Lower leg skin (tissue), 4 donors: ENCODE measurements around the gene CADPS2. TPM values are rescaled to one million over a fixed set of nuclear protein-coding genes. Genes with fewer than 3 reads are reported as not detected.

ENCODE experiments used
- DNase-seq, 2 donors: peaks; one replicate each; pipeline ENCODE4 v3.0.0-alpha.2; 2019; ENCODE audit warnings: low spot score in 2 of 2
- H3K4me3 ChIP-seq: fragments of 200-600 bp; sonication (generic); 2 replicates; pipeline ENCODE4 v1.5.1; 2017; ENCODE audit warnings: mild to moderate bottlenecking, low read depth; ENCODE audit not compliant: poor library complexity, severe bottlenecking
- POLR2A ChIP-seq, 2 donors: fragments of 450-650 bp; IDR thresholded peaks; one replicate each; pipeline ENCODE4 v1.6.1; 2016 to 2017; ENCODE audit warnings: antibody characterized with exemption in 2 of 2, mild to moderate bottlenecking in 1 of 2, moderate library complexity in 1 of 2
- WGBS, 2 donors: methylation state at CpG; one replicate each; pipeline ENCODE4 v1.1.5; 2018; 5-methylcytosine and 5-hydroxymethylcytosine counted together
- intact Hi-C: fragments of 100-400 bp; cut with DNase I; formaldehyde crosslinking; loops from one replicate; pipeline ENCODE4 v1.15.0; 2023; ENCODE audit warnings: low total_unique reads
- total RNA-seq, 4 donors: library from RNA; depleted of rRNA; stranded (reverse); fragments of >200 nt; gene quantifications; one replicate each; pipeline ENCODE4 v1.1.0, GENCODE V29; 2016
- TF ChIP-seq, protein P1 (sequence below), 3 donors: fragments of 450-650 bp; IDR thresholded peaks; one replicate each; pipeline ENCODE4 v1.5.1; 2016; ENCODE audit warnings: antibody characterized with exemption in 3 of 3, mild to moderate bottlenecking in 3 of 3, moderate library complexity in 2 of 3

Gene CADPS2
- total RNA-seq, 4 donors from 2014 or later: 4.1 to 11.6 (median 6.5) TPM

DNA sequence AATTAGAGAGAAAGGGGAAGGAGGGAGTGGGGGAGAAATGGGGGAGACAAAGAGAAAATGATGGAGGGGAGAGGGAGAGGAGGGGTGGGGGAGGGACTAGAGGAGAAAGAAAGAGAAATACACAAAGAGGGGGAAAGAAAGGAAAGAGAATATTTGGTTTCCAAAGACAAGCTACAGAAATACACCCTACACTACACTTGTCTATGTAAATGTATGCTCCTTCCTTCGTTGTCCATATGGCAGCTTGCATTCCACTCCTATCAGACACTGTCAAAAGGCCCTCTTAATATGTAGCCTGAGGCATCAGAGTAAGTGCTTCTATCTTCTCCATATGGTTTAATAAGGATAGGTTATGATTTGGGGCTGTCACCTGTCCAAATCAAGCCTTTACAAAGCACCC is 488.9 kb downstream of the CADPS2 start:
- DNase-seq: no peak
- no peak overlapping the region for H3K4me3 ChIP-seq
- 50 to 66% methylated on average over 1 of the region's 1 CpG for WGBS, 2 donors
- TF ChIP-seq, protein P1, sequence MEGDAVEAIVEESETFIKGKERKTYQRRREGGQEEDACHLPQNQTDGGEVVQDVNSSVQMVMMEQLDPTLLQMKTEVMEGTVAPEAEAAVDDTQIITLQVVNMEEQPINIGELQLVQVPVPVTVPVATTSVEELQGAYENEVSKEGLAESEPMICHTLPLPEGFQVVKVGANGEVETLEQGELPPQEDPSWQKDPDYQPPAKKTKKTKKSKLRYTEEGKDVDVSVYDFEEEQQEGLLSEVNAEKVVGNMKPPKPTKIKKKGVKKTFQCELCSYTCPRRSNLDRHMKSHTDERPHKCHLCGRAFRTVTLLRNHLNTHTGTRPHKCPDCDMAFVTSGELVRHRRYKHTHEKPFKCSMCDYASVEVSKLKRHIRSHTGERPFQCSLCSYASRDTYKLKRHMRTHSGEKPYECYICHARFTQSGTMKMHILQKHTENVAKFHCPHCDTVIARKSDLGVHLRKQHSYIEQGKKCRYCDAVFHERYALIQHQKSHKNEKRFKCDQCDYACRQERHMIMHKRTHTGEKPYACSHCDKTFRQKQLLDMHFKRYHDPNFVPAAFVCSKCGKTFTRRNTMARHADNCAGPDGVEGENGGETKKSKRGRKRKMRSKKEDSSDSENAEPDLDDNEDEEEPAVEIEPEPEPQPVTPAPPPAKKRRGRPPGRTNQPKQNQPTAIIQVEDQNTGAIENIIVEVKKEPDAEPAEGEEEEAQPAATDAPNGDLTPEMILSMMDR (IDR thresholded peaks at IDR 0.05): no peak
- intact Hi-C loops: no loop called here

DNA sequence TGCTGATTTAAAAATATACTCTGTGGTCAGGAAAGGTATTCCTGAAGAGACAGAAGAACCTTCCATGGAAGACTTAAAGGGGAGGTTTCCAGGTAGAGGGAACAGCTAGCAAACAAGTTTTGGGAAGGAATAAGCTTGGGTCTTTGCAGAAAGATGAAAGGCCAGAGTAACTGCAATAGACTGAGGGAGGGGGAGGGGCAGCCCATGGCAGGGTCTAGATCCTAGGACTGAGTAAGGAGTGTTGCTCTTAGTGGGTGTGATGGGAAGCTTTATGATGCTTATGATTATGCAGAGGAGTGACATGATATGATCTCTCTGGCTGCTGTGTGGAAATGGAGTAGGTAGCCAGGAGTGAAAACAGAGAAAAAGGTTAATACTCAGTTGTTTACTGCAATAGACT is 491.7 kb downstream of the CADPS2 start:
- H3K4me3 ChIP-seq: no peak overlapping the region
- intact Hi-C loops: no loop called here
- DNase-seq: no peak
- TF ChIP-seq POLR2A (IDR thresholded peaks at IDR 0.05): no peak
- TF ChIP-seq, protein P1 (IDR thresholded peaks at IDR 0.05): no peak

DNA sequence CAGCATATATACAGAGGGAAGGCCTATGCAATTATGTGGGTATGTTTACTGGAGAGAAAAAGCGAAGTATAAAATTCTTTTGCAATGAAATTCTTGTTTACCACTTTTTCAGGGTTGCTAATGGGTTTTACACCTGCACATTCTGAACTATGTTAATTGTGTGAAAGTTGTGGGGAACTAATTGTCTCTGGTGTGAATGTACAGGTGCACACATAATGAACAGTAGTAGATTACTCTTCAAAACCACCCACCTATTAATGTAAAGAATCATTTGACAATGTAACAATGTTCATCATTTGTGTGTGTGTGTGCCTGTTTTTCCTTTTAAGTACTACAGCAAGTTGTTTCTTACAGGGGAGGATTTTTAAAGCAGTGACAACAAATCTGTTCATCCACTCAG is 501.7 kb downstream of the CADPS2 start:
- DNase-seq: no peak
- intact Hi-C loops: no loop called here
- H3K4me3 ChIP-seq: no peak overlapping the region
- TF ChIP-seq, protein P1 (IDR thresholded peaks at IDR 0.05): no peak
- no peak for TF ChIP-seq POLR2A (IDR thresholded peaks at IDR 0.05)
- 69 to 76% methylated on average over 1 of the region's 1 CpG for WGBS, 2 donors

DNA sequence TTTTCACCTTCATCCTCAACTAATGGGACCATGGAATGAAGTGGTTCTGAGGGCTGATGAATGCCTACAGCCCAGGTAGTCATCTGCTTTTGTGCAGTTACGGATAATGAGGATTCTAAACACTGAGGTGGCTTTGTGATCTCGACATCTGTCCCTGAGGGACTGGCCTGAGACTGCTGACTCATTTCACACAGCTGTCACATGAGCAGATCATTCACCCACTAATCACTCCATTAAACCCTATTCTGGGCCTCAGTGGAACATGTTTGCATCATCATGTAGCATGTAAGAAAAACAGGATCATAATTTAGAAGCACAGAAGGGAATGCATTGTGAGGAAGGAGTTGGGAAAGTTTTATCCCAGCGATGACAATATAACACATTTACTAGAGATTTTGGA is 502.3 kb downstream of the CADPS2 start:
- 61 to 84% methylated on average over 3 of the region's 3 CpGs for WGBS, 2 donors
- intact Hi-C loops: no loop called here
- H3K4me3 ChIP-seq: no peak overlapping the region
- TF ChIP-seq, protein P1 (IDR thresholded peaks at IDR 0.05): no peak
- DNase-seq: no peak

DNA sequence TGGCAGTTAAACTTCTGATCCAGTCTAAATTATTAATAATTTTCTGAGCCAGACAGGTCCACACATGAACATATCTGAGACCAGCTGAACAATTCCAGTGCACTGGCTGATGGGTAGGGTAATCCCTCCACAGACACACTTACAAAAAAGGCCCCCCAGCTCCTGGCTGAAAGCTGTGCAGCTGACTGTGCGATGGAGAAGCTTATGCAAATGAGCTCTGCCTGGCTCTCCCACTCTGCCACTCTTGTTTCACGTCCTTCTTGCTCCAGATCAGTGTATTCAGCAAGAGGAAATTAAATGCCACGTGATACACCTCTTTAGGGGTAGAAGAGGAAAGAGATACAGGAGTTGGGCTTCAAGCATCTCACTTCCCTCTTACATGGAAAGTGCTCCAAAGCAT is 505.3 kb downstream of the CADPS2 start:
- intact Hi-C loops: no loop called here
- H3K4me3 ChIP-seq: no peak overlapping the region
- no peak for DNase-seq
- WGBS, 2 donors: 21 to 27% methylated on average over 3 of the region's 3 CpGs
- TF ChIP-seq POLR2A (IDR thresholded peaks at IDR 0.05): no peak
- TF ChIP-seq, protein P1 (IDR thresholded peaks at IDR 0.05): no peak

DNA sequence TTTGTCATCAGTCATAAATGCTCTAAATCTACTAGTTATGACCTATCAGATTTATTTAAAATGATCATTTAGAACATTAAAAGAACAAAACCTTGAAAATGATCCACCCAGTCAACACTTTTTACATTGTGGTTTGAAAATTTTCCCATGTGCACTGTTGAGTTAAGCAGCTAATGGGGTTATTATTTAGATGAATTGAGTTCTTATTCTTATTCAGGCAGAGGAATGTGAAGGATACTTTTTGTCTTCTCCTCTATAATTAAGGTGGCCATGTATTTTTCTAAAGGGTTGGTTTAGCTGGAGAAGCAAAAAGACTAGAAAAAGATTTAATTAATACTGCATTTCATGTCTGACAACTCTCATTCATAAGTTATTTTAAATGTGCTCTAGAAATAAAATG is 506.8 kb downstream of the CADPS2 start:
- H3K4me3 ChIP-seq: no peak overlapping the region
- intact Hi-C loops: no loop called here
- TF ChIP-seq, protein P1 (IDR thresholded peaks at IDR 0.05): no peak
- no peak for TF ChIP-seq POLR2A (IDR thresholded peaks at IDR 0.05)
- no peak for DNase-seq
